Jurkat, Clone E6-1 (cell line): ENCODE measurements around the gene WWOX.

Experiments
- DNase-seq: peaks from one replicate; pipeline ENCODE4 v3.0.0-alpha.2; 2011; ENCODE audit warnings: low read depth, low spot score
- H3K4me3 ChIP-seq: 2 replicates; pipeline ENCODE4 v1.5.1; 2011; ENCODE audit warnings: mild to moderate bottlenecking, low read length, control low read depth, moderate library complexity

Gene WWOX

DNA sequence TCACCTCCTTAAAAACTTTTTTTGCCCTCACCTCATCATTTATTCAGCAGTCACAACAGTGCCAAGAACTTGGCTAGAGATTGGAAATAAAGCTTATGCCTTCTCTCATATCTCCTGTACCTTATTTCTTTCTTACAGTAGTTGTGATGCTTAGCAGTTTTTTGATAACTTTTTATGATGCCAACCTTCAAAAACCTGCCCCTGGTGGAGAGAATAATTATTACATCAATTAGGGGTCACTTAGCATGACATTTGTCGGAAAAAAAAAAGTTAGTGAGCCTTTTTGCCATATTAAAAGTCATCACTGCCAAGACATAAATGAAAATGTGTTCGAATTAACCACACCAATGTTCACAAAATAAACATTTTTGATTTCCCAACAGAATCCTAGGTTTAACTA is 296.6 kb downstream of the WWOX start:
- DNase-seq = peak; percentile 20
- no peak overlapping the region for H3K4me3 ChIP-seq

GRCh38 chr16:78396673-78397072 is 297.2 kb downstream of the WWOX start:
- DNase-seq = no peak
- H3K4me3 ChIP-seq = no peak overlapping the region

DNA sequence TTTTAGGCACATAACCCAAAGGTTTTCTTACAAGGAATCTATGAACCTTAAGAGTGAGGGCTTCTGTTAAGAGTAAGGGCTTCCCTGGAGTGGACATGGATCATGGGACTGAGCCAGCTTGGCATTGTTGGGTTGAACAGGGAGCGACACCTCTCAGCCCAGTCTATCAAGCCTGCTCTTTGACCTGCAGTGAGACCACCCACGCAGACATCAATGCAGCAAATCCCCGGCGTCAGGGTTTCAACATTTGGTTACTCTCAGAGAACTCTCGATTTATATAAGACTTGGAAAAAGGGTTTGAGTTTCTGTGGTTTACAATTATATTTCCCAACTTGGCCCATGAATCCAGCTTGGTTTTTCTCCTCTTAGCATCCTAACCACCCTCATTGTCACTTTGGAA is 299.9 kb downstream of the WWOX start:
- no peak for DNase-seq
- no peak overlapping the region for H3K4me3 ChIP-seq

- no peak for DNase-seq
- H3K4me3 ChIP-seq = no peak overlapping the region
These were observed 303.4 kb downstream of the WWOX start for GRCh38 chr16:78402833-78403232.

DNA sequence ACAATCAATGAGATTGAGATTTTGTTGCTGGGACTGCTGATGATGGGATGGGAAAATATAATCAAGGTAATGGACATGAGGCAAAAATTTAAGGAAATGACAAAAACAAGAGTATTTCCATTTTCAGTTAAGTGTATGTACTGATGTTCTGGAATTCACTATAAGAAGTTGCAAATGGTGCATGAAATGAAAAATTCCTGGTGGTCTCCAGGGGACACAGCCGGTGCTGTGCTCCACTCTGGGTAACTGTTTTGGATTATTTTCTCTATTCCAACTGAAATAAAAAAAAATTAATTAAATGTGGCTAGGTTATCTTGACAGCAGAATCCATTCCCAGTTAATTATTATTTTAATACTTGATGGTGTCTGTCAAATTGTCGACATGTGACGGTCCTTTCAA is 305.6 kb downstream of the WWOX start:
- DNase-seq = no peak
- H3K4me3 ChIP-seq = no peak overlapping the region

DNA sequence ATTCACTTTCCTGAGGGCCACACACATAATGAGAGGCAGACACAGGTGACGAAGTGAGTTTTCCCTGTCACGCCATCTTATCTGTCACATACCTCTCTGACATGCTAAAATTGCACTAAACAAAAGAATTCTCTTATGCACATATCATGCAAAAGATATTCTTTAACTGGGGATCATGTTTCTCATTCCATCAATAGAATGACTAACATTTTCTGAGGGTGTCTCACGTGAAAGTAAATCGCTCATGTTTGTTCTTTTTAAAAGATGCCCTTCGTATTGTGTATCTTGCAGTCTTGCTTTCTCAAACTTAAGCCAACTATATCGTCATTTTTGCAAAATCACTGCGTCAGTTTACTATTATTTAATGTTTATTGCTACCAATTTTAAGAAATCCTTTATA is 306.4 kb downstream of the WWOX start:
- H3K4me3 ChIP-seq = no peak overlapping the region
- no peak for DNase-seq

DNA sequence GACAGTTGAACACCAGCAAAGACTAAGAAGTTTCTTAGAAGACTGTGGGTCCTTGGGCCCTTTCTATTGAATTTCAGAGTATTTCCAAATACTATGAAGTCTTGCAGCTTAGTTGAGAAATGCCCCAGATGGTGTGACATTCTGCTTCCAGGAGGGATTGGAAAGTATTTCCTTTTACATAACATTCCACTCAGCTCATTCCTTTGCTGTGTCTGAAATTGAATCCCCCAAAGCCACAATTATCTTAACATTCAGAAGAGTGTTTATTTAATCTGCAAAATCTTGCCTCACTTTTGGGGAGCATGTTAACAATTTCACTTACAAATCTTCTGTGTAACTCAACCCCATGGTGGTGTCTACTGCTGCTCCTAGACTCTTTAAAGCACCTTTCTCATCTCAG is 307.7 kb downstream of the WWOX start:
- no peak overlapping the region for H3K4me3 ChIP-seq
- no peak for DNase-seq

GRCh38 chr16:78413651-78414050 is 314.2 kb downstream of the WWOX start:
- DNase-seq = no peak
- no peak overlapping the region for H3K4me3 ChIP-seq

DNA sequence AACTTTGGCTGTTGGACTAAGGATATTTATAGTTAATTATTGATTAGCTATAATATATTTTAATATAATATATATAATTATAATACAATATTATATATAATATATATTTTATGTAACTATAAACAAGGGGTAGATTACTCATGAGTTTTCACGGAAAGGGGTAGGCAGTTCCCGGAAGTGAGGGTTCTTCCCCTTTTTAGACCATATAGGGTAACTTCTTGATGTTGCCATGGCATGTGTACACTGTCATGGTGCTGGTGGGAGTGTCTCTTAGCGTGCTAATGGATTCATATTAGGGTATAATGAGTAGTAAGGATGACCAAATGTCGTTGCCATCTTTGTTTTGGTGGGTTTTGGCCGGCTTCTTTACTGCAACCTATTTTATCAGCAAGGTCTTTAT is 315.6 kb downstream of the WWOX start:
- H3K4me3 ChIP-seq = no peak overlapping the region
- DNase-seq = no peak

GRCh38 chr16:78415669-78416068 is 316.2 kb downstream of the WWOX start:
- DNase-seq = no peak
- H3K4me3 ChIP-seq = no peak overlapping the region

- DNase-seq = no peak
- no peak overlapping the region for H3K4me3 ChIP-seq
These were observed 316.9 kb downstream of the WWOX start for GRCh38 chr16:78416400-78416799.

GRCh38 chr16:78421181-78421708 is 321.8 kb downstream of the WWOX start:
- no peak for DNase-seq

DNA sequence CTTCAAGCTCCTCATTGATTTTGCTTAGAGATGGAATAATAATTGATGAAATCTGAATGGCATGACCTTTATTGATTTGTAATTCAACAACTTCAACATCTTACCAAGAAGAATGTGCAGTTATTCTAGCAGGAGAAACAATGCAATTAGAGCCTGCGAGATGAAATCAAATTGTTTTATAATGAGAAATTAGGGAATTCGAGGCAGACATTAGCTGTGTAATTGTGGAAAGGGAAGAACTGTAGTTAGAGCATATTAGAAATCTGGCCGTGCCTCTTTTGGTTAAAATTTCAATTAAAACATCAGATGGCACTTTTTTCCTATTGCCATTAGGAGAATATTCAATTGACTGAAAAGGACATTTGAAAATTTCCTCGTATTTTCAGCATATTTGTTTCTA is 325.8 kb downstream of the WWOX start:
- no peak for DNase-seq
- no peak overlapping the region for H3K4me3 ChIP-seq

More at GRCh38 chr16:78421181-78421708, 321.8 kb downstream of the WWOX start:
- no peak overlapping the region for H3K4me3 ChIP-seq

DNA sequence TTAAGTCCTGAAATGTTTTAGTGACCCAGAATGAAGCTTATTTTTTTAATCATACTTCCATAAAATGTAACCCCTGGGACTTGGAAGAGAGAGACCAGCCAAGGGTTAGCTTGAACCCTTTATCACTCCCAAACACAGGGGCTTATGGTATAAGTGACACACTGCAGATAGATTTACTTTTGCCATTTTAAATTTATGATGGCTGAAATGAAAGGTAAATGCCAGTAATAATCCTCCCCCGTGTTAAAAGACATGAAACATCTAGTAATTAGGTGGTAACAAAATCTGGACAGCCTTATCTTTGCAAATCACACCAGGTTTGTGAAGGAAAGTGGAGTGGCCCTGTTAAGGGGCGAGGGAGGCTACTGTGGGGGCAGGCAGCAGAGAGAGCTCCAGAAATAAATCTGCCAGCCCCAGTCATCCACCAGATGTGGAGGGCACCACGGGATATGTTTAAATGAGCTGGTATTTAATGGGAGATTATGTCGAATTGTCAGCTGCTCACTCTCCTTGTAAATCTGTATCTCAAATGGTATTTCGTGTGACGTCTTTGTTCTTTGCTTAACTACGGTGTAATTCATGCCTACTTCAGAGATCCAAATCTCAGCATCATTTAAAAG is 326.5 kb downstream of the WWOX start:
- DNase-seq = no peak
- no peak overlapping the region for H3K4me3 ChIP-seq

- H3K4me3 ChIP-seq = no peak overlapping the region
- peak; percentile 19 for DNase-seq
These were observed 328.7 kb downstream of the WWOX start for GRCh38 chr16:78428193-78428592.

GRCh38 chr16:78430281-78430680 is 330.8 kb downstream of the WWOX start:
- no peak for DNase-seq
- no peak overlapping the region for H3K4me3 ChIP-seq

DNA sequence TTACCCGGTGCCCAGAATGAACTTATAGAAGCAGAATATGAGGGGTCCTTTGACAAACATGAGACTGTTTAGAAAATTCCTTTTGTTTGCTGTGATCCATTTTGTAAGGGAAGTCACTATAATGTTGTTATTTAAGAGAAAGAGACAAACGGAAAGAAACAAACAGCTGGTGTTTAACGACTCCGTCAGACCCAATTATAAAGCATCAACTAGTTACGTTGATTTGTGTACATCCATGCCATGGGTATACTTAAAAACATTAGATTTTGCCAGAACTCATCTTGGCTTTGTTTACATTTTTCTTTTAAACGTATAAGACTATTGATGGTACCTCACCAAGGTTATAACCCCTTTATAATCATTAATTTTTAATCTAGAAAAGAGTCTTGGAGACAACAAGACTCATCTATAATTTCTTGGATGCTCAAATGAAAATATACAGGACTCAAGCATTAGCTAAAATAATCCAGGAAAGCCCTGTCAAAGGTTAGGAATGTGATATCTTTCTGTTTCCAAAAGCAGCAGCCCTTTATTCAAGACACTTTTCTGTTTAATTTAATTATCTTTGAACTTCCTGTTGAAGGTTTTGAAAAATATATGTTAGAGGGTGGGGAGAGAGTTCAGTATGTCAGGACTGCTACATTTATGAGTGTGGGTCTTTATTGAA is 331.7 kb downstream of the WWOX start:
- DNase-seq = no peak
- H3K4me3 ChIP-seq = no peak overlapping the region

DNA sequence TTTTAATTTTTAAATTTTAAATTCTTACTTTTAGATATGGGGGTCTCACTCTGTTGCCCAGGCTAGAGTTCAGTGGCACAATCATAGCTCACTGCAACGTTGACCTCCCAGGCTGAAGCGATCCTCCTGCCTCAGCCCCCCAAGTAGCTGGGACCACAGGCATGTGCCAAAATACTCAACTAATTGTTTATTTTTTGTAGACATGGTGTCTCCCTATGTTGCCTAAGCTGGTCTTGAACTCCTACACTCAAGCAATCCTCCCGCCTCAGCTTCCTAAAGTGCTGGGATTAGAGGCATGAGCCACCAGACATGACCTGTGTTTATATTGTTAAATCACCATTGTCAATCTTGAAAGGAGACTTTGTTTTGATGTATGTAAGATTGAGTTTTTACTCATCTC is 332.2 kb downstream of the WWOX start:
- DNase-seq = no peak
- H3K4me3 ChIP-seq = no peak overlapping the region

GRCh38 chr16:78432451-78432850 is 333.0 kb downstream of the WWOX start:
- no peak for DNase-seq
- H3K4me3 ChIP-seq = no peak overlapping the region

GRCh38 chr16:78433116-78433515 is 333.7 kb downstream of the WWOX start:
- H3K4me3 ChIP-seq = no peak overlapping the region
- no peak for DNase-seq

GRCh38 chr16:78434401-78434800 is 334.9 kb downstream of the WWOX start:
- DNase-seq = no peak
- no peak overlapping the region for H3K4me3 ChIP-seq
